ENCODE data around the gene TFDP1. TPM values are rescaled to one million over a fixed set of nuclear protein-coding genes. Genes with fewer than 3 reads are reported as not detected.

TFDP1 gene
- total RNA-seq, 1 experiment from 2014 or later = 107 TPM

DNA sequence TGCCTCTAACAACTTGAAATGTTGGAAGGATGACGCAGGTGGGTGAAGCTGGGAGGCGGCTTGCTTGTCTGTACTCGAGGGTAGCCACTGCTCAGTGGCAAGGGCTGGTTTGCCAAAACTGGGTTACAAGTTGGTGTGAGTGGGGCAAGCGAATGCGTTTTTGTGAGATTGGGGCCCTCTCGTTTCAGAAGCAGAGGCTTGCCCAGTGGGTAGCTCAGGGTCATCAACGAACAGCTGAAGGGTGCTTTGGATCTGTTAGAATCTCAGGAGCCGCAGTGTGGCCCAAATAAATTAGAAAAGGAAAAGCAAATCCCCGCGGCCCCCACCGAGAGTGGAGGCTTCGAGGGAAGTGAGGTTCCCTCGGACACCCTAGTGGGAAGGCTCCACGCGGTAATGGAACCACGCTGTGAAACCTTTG is 66.2 kb downstream of the TFDP1 start:
- TF ChIP-seq EZH2 (IDR thresholded peaks at IDR 0.05; ENCODE audit: low read depth) = no peak
- TF ChIP-seq, protein P1, sequence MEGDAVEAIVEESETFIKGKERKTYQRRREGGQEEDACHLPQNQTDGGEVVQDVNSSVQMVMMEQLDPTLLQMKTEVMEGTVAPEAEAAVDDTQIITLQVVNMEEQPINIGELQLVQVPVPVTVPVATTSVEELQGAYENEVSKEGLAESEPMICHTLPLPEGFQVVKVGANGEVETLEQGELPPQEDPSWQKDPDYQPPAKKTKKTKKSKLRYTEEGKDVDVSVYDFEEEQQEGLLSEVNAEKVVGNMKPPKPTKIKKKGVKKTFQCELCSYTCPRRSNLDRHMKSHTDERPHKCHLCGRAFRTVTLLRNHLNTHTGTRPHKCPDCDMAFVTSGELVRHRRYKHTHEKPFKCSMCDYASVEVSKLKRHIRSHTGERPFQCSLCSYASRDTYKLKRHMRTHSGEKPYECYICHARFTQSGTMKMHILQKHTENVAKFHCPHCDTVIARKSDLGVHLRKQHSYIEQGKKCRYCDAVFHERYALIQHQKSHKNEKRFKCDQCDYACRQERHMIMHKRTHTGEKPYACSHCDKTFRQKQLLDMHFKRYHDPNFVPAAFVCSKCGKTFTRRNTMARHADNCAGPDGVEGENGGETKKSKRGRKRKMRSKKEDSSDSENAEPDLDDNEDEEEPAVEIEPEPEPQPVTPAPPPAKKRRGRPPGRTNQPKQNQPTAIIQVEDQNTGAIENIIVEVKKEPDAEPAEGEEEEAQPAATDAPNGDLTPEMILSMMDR (conservative IDR thresholded peaks at IDR 0.05) = no peak
- H4K20me1 ChIP-seq (ENCODE audit: insufficient read depth) = no peaks in the 10 kb centered on the region
- no peak overlapping the region for H2AFZ ChIP-seq
- intact Hi-C loops (cut with micrococcal nuclease; ENCODE audit: unreplicated experiment) = no loop called here
- H3K4me2 ChIP-seq = no peak overlapping the region
- H3K79me2 ChIP-seq (ENCODE audit: low read depth) = no peaks in the 10 kb centered on the region
- no TSS peak for BruUV-seq (replicated peaks)
- POLR2A ChIA-PET (ENCODE audit: unreplicated experiment) = no interaction called here
- no peaks in the 10 kb centered on the region for H3K9me2 ChIP-seq (ENCODE audit: insufficient read depth)
- no peaks in the 10 kb centered on the region for H3K36me3 ChIP-seq (ENCODE audit: low read depth)
- no peak for DNase-seq
- CTCF ChIA-PET = no interaction called here
- H3K4me3 ChIP-seq = no peak overlapping the region
- no peaks in the 10 kb centered on the region for H3K4me1 ChIP-seq (replicated peaks; ENCODE audit: insufficient read depth)
- peaks cover 20% of the 10 kb centered on the region; the same call in 1 of the 2 replicates for H3F3A ChIP-seq (ENCODE audit: insufficient read depth, low read depth)
- H3K9me3 ChIP-seq (ENCODE audit: insufficient read depth, low read depth) = no peaks in the 10 kb centered on the region
- H3K27ac ChIP-seq = no peak overlapping the region
- H3K27me3 ChIP-seq (ENCODE audit: insufficient read depth, low read depth) = no peaks in the 10 kb centered on the region

DNA sequence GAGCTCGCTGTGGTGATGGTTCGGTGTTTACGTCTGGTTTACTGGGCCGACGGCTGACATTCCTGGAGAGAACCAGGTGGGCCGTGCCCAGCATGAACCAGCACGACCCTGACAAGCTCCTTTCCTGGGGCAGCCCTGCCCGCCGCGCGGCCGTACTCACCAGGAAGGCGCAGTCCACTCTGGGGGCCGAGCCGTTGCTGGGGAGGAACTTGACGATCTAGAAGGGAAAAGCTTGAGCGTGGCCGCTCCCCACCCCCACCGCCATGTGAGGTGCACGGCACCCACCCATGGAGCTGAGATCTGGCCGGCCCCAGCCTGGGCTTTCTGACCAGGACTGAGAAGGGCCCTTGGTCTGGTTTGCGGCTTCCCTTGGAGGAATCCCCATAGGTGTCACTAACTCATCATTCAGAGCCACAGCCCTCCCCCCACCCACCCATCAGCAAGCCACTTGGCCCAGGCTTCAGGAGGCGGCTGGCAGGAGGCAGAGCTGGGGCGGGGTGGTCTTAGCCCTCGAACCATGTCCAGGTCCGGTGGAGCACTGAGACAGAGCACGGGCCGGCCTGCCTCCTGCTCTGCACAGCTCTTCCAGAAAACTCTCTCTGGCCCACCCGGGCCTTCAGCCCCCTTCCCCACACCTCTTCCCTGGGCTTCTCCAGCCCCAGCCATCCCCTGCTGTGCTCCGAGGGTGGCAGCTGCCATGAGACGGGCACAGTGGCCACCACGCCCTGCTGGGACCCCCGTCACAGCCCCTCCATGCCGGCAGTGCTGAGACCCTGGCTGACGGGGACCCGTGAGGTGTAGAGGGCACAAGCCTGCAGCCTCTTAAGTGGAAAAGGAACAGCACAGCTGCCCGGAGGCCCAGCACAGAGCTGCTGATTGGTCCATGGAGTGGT is 67.2 kb downstream of the TFDP1 start:
- no peaks in the 10 kb centered on the region for H3K36me3 ChIP-seq (ENCODE audit: low read depth)
- H3K79me2 ChIP-seq (ENCODE audit: low read depth) = no peaks in the 10 kb centered on the region
- no peaks in the 10 kb centered on the region for H3K27me3 ChIP-seq (ENCODE audit: insufficient read depth, low read depth)
- H3K4me3 ChIP-seq = no peak overlapping the region
- no peak overlapping the region for H2AFZ ChIP-seq
- ChIA-PET CTCF (interaction anchor here (0.6 kb wide), 1 partner anchor 408 kb away, joined by 7 read pairs; no protein-coding TSS in a partner anchor), POLR2A (ENCODE audit: unreplicated experiment) (no interaction called here)
- H3K4me1 ChIP-seq (replicated peaks; ENCODE audit: insufficient read depth) = no peaks in the 10 kb centered on the region
- H3K9me3 ChIP-seq (ENCODE audit: insufficient read depth, low read depth) = no peaks in the 10 kb centered on the region
- TF ChIP-seq, protein P1 (conservative IDR thresholded peaks at IDR 0.05) = no peak
- no peak for TF ChIP-seq EZH2 (IDR thresholded peaks at IDR 0.05; ENCODE audit: low read depth)
- BruUV-seq (replicated peaks) = no TSS peak
- intact Hi-C loops (cut with micrococcal nuclease; ENCODE audit: unreplicated experiment) = no loop called here
- H3K27ac ChIP-seq = no peak overlapping the region
- no peaks in the 10 kb centered on the region for H3K9me2 ChIP-seq (ENCODE audit: insufficient read depth)
- H3F3A ChIP-seq (ENCODE audit: insufficient read depth, low read depth) = peaks cover 14% of the 10 kb centered on the region; the same call in 1 of the 2 replicates
- DNase-seq = no peak
- H3K4me2 ChIP-seq = no peak overlapping the region
- H4K20me1 ChIP-seq (ENCODE audit: insufficient read depth) = no peaks in the 10 kb centered on the region

DNA sequence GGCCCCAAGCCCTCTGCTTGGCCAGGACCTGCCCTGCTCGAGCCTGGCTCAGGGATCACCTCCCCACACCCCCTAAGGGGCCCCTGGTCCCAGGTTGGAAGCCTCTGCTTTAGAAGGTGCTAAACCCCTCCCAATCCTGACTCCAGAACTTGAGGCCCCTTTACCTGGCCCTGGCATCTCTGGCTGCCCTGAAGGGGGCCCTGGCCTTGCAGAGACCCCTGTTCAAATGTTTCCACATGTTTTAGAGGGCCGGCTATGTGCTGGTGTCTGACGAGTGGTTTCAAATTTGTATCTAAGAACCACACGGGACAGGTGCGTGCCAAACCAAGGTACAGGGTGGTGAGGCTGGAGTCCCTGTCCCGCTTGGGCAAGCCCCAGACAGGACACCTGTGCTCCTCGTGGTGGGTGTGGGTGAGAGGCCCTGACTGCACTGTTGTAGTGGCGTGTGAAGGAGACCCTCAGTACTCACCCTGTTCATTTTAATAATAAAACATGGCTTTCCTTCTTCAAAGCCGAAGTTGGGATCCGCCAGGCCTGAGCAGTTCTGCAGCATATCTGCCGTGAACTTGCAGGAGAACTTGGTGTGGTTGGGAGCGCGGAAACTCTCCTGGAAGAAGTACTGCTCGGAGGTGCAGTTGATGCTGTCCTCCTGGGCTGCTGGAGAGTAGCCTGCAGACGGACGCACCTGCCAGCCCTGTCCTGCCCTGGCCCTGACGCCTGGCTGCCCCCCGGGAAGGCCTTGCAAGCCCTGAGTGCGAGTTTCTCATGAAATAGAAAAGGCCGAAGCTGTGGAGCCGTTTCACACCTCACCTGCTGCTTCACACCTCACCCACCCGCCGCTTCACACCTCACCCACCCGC is 68.1 kb downstream of the TFDP1 start:
- TF ChIP-seq, protein P1 (conservative IDR thresholded peaks at IDR 0.05) = no peak
- no peak for TF ChIP-seq EZH2 (IDR thresholded peaks at IDR 0.05; ENCODE audit: low read depth)
- Histone ChIP-seq H3K4me2 (no peak overlapping the region), H3K4me1 (replicated peaks; ENCODE audit: insufficient read depth) (no peaks in the 10 kb centered on the region), H3K79me2 (ENCODE audit: low read depth) (no peaks in the 10 kb centered on the region), H3K9me2 (ENCODE audit: insufficient read depth) (no peaks in the 10 kb centered on the region), H4K20me1 (ENCODE audit: insufficient read depth) (no peaks in the 10 kb centered on the region), H3K4me3 (no peak overlapping the region), H3K9me3 (ENCODE audit: insufficient read depth, low read depth) (no peaks in the 10 kb centered on the region), H3K36me3 (ENCODE audit: low read depth) (no peaks in the 10 kb centered on the region), H2AFZ (no peak overlapping the region), H3K27me3 (ENCODE audit: insufficient read depth, low read depth) (no peaks in the 10 kb centered on the region), H3F3A (ENCODE audit: insufficient read depth, low read depth) (peaks cover 6% of the 10 kb centered on the region; the same call in 1 of the 2 replicates), H3K27ac (no peak overlapping the region)
- ChIA-PET CTCF (interaction anchor here (0.6 kb wide), 1 partner anchor 409 kb away, joined by 7 read pairs; no protein-coding TSS in a partner anchor), POLR2A (ENCODE audit: unreplicated experiment) (no interaction called here)
- BruUV-seq (replicated peaks) = no TSS peak
- no peak for DNase-seq
- intact Hi-C loops (cut with micrococcal nuclease; ENCODE audit: unreplicated experiment) = no loop called here
